ENCODE data around the gene SLC9A4.
"Not testable (repeated sequence)": the region's sequence is repeated elsewhere in the genome, so short reads cannot be mapped to it uniquely, and the experiment has no call there.

Gene SLC9A4

GRCh38 chr2:102544182-102544581, 71.2 kb downstream of the SLC9A4 start:
- Histone ChIP-seq H3K27ac (ENCODE audit: low read depth, low read length, severe bottlenecking) (no peak overlapping the region), H3K4me1 (ENCODE audit: control insufficient read depth, insufficient read depth, low read length, poor library complexity, severe bottlenecking) (no peaks in the 10 kb centered on the region), H3K9me3 (ENCODE audit: control insufficient read depth, low read length) (no peaks in the 10 kb centered on the region), H3K36me3 (ENCODE audit: control insufficient read depth, insufficient read depth, low read length) (no peaks in the 10 kb centered on the region), H3K4me3 (ENCODE audit: extremely low read depth, insufficient read depth, low read length, poor library complexity, severe bottlenecking) (no peak overlapping the region)
- WGBS, 2 experiments (ENCODE audit: insufficient coverage in 2 of 2), result 83 to 100% methylated on average over 1 of the region's 1 CpG

GRCh38 chr2:102547462-102547861, 74.4 kb downstream of the SLC9A4 start:
- no peak overlapping the region for H3K4me3 ChIP-seq (ENCODE audit: extremely low read depth, insufficient read depth, low read length, poor library complexity, severe bottlenecking)
- H3K36me3 ChIP-seq (ENCODE audit: control insufficient read depth, insufficient read depth, low read length), result no peaks in the 10 kb centered on the region
- no peak overlapping the region for H3K27ac ChIP-seq (ENCODE audit: low read depth, low read length, severe bottlenecking)
- H3K9me3 ChIP-seq (ENCODE audit: control insufficient read depth, low read length), result no peaks in the 10 kb centered on the region
- WGBS, 2 experiments (ENCODE audit: insufficient coverage in 2 of 2), result 78% methylated on average over 1 to 2 of the region's 2 CpGs
- H3K4me1 ChIP-seq (ENCODE audit: control insufficient read depth, insufficient read depth, low read length, poor library complexity, severe bottlenecking), result no peaks in the 10 kb centered on the region

GRCh38 chr2:102549027-102549426, 76.0 kb downstream of the SLC9A4 start:
- WGBS, 2 experiments (ENCODE audit: insufficient coverage in 2 of 2), result no CpG with 5 or more reads among the region's 1 CpG
- Histone ChIP-seq H3K4me1 (ENCODE audit: control insufficient read depth, insufficient read depth, low read length, poor library complexity, severe bottlenecking) (no peaks in the 10 kb centered on the region), H3K36me3 (ENCODE audit: control insufficient read depth, insufficient read depth, low read length) (no peaks in the 10 kb centered on the region), H3K4me3 (ENCODE audit: extremely low read depth, insufficient read depth, low read length, poor library complexity, severe bottlenecking) (no peak overlapping the region), H3K27ac (ENCODE audit: low read depth, low read length, severe bottlenecking) (no peak overlapping the region), H3K9me3 (ENCODE audit: control insufficient read depth, low read length) (no peaks in the 10 kb centered on the region)

GRCh38 chr2:102550151-102550550, 77.1 kb downstream of the SLC9A4 start:
- H3K4me3 ChIP-seq (ENCODE audit: extremely low read depth, insufficient read depth, low read length, poor library complexity, severe bottlenecking), result no peak overlapping the region
- WGBS, 2 experiments (ENCODE audit: insufficient coverage in 2 of 2), result 82 to 100% methylated on average over 2 of the region's 2 CpGs
- H3K4me1 ChIP-seq (ENCODE audit: control insufficient read depth, insufficient read depth, low read length, poor library complexity, severe bottlenecking), result no peaks in the 10 kb centered on the region
- H3K27ac ChIP-seq (ENCODE audit: low read depth, low read length, severe bottlenecking), result no peak overlapping the region
- no peaks in the 10 kb centered on the region for H3K36me3 ChIP-seq (ENCODE audit: control insufficient read depth, insufficient read depth, low read length)
- H3K9me3 ChIP-seq (ENCODE audit: control insufficient read depth, low read length), result no peaks in the 10 kb centered on the region

GRCh38 chr2:102551329-102552096, 78.5 kb downstream of the SLC9A4 start:
- no peak overlapping the region for H3K4me3 ChIP-seq (ENCODE audit: extremely low read depth, insufficient read depth, low read length, poor library complexity, severe bottlenecking)
- no CpG with 5 or more reads among the region's 2 CpGs for WGBS, 2 experiments (ENCODE audit: insufficient coverage in 2 of 2)

GRCh38 chr2:102553601-102554000, 80.6 kb downstream of the SLC9A4 start:
- no peaks in the 10 kb centered on the region for H3K4me1 ChIP-seq (ENCODE audit: control insufficient read depth, insufficient read depth, low read length, poor library complexity, severe bottlenecking)
- H3K9me3 ChIP-seq (ENCODE audit: control insufficient read depth, low read length), result no peaks in the 10 kb centered on the region
- H3K36me3 ChIP-seq (ENCODE audit: control insufficient read depth, insufficient read depth, low read length), result no peaks in the 10 kb centered on the region
- WGBS, 2 experiments (ENCODE audit: insufficient coverage in 2 of 2), result 100% methylated on average over 1 of the region's 1 CpG
- H3K4me3 ChIP-seq (ENCODE audit: extremely low read depth, insufficient read depth, low read length, poor library complexity, severe bottlenecking), result no peak overlapping the region
- H3K27ac ChIP-seq (ENCODE audit: low read depth, low read length, severe bottlenecking), result no peak overlapping the region

More at GRCh38 chr2:102551329-102552096, 78.5 kb downstream of the SLC9A4 start:
- Histone ChIP-seq H3K27ac (ENCODE audit: low read depth, low read length, severe bottlenecking) (no peak overlapping the region), H3K36me3 (ENCODE audit: control insufficient read depth, insufficient read depth, low read length) (no peaks in the 10 kb centered on the region), H3K9me3 (ENCODE audit: control insufficient read depth, low read length) (no peaks in the 10 kb centered on the region), H3K4me1 (ENCODE audit: control insufficient read depth, insufficient read depth, low read length, poor library complexity, severe bottlenecking) (no peaks in the 10 kb centered on the region)

GRCh38 chr2:102558463-102558862, 85.4 kb downstream of the SLC9A4 start:
- Histone ChIP-seq H3K27ac (ENCODE audit: low read depth, low read length, severe bottlenecking) (no peak overlapping the region), H3K4me1 (ENCODE audit: control insufficient read depth, insufficient read depth, low read length, poor library complexity, severe bottlenecking) (no peaks in the 10 kb centered on the region), H3K4me3 (ENCODE audit: extremely low read depth, insufficient read depth, low read length, poor library complexity, severe bottlenecking) (no peak overlapping the region), H3K36me3 (ENCODE audit: control insufficient read depth, insufficient read depth, low read length) (no peaks in the 10 kb centered on the region), H3K9me3 (ENCODE audit: control insufficient read depth, low read length) (no peaks in the 10 kb centered on the region)
- no CpG with 5 or more reads among the region's 1 CpG for WGBS, 2 experiments (ENCODE audit: insufficient coverage in 2 of 2)

GRCh38 chr2:102562542-102562941, 89.5 kb downstream of the SLC9A4 start:
- not testable (repeated sequence) for H3K9me3 ChIP-seq (ENCODE audit: control insufficient read depth, low read length); H3K4me1 ChIP-seq (ENCODE audit: control insufficient read depth, insufficient read depth, low read length, poor library complexity, severe bottlenecking); H3K4me3 ChIP-seq (ENCODE audit: extremely low read depth, insufficient read depth, low read length, poor library complexity, severe bottlenecking); H3K36me3 ChIP-seq (ENCODE audit: control insufficient read depth, insufficient read depth, low read length); H3K27ac ChIP-seq (ENCODE audit: low read depth, low read length, severe bottlenecking)
- WGBS, 2 experiments (ENCODE audit: insufficient coverage in 2 of 2), result no CpG with 5 or more reads among the region's 1 CpG

- Histone ChIP-seq H3K4me3 (ENCODE audit: extremely low read depth, insufficient read depth, low read length, poor library complexity, severe bottlenecking) (no peak overlapping the region), H3K4me1 (ENCODE audit: control insufficient read depth, insufficient read depth, low read length, poor library complexity, severe bottlenecking) (no peaks in the 10 kb centered on the region), H3K36me3 (ENCODE audit: control insufficient read depth, insufficient read depth, low read length) (no peaks in the 10 kb centered on the region), H3K27ac (ENCODE audit: low read depth, low read length, severe bottlenecking) (no peak overlapping the region), H3K9me3 (ENCODE audit: control insufficient read depth, low read length) (no peaks in the 10 kb centered on the region)
- no CpG with 5 or more reads among the region's 1 CpG for WGBS, 2 experiments (ENCODE audit: insufficient coverage in 2 of 2)
These were observed 102.9 kb downstream of the SLC9A4 start for GRCh38 chr2:102575888-102576287.

GRCh38 chr2:102578376-102578775, 105.3 kb downstream of the SLC9A4 start:
- WGBS, 2 experiments (ENCODE audit: insufficient coverage in 2 of 2), result no CpG with 5 or more reads among the region's 2 CpGs

GRCh38 chr2:102581911-102582310, 108.9 kb downstream of the SLC9A4 start:
- no peak overlapping the region for H3K27ac ChIP-seq (ENCODE audit: low read depth, low read length, severe bottlenecking)
- H3K4me3 ChIP-seq (ENCODE audit: extremely low read depth, insufficient read depth, low read length, poor library complexity, severe bottlenecking), result no peak overlapping the region

More at GRCh38 chr2:102578376-102578775, 105.3 kb downstream of the SLC9A4 start:
- Histone ChIP-seq H3K4me3 (ENCODE audit: extremely low read depth, insufficient read depth, low read length, poor library complexity, severe bottlenecking) (no peak overlapping the region), H3K9me3 (ENCODE audit: control insufficient read depth, low read length) (no peaks in the 10 kb centered on the region), H3K27ac (ENCODE audit: low read depth, low read length, severe bottlenecking) (no peak overlapping the region), H3K36me3 (ENCODE audit: control insufficient read depth, insufficient read depth, low read length) (no peaks in the 10 kb centered on the region), H3K4me1 (ENCODE audit: control insufficient read depth, insufficient read depth, low read length, poor library complexity, severe bottlenecking) (no peaks in the 10 kb centered on the region)

More at GRCh38 chr2:102581911-102582310, 108.9 kb downstream of the SLC9A4 start:
- Histone ChIP-seq H3K9me3 (ENCODE audit: control insufficient read depth, low read length) (no peaks in the 10 kb centered on the region), H3K36me3 (ENCODE audit: control insufficient read depth, insufficient read depth, low read length) (no peaks in the 10 kb centered on the region), H3K4me1 (ENCODE audit: control insufficient read depth, insufficient read depth, low read length, poor library complexity, severe bottlenecking) (no peaks in the 10 kb centered on the region)
